GM23248 (cell line): ENCODE results near the gene TLE1. TPM values are rescaled to one million over a fixed set of nuclear protein-coding genes. Genes with fewer than 3 reads are reported as not detected.

Source experiments
- DNase-seq: peaks from one replicate; pipeline ENCODE4 v3.0.0-alpha.2; 2015
- H2AFZ ChIP-seq: fragments of 200-600 bp; sonication (generic); 2 replicates; pipeline ENCODE4 v1.6.1; 2016; ENCODE audit warnings: antibody characterized with exemption
- H3F3A ChIP-seq: fragments of 200-600 bp; sonication (generic); 2 replicates; pipeline ENCODE4 v1.6.1; 2016; ENCODE audit warnings: mild to moderate bottlenecking, antibody characterized with exemption, mixed run types; ENCODE audit not compliant: insufficient read depth
- H3K27ac ChIP-seq: fragments of 200-600 bp; sonication (generic); 2 replicates; pipeline ENCODE4 v1.5.1; 2016; ENCODE audit warnings: mild to moderate bottlenecking
- H3K27me3 ChIP-seq: fragments of 200-600 bp; sonication (generic); replicated peaks from 2 replicates; pipeline ENCODE4 v1.6.1; 2016; ENCODE audit warnings: mild to moderate bottlenecking; ENCODE audit not compliant: insufficient read depth
- H3K36me3 ChIP-seq: fragments of 200-600 bp; sonication (generic); 2 replicates; pipeline ENCODE4 v1.6.1; 2016; ENCODE audit warnings: low read depth, mild to moderate bottlenecking
- H3K4me1 ChIP-seq: fragments of 200-600 bp; sonication (generic); 2 replicates; pipeline ENCODE4 v1.6.1; 2016; ENCODE audit warnings: mild to moderate bottlenecking; ENCODE audit not compliant: insufficient read depth
- H3K4me2 ChIP-seq: fragments of 200-600 bp; sonication (generic); one replicate; pipeline ENCODE4 v1.6.1; 2016; ENCODE audit warnings: mild to moderate bottlenecking; ENCODE audit not compliant: unreplicated experiment
- H3K4me3 ChIP-seq: fragments of 200-600 bp; sonication (generic); 2 replicates; pipeline ENCODE4 v1.5.1; 2016; ENCODE audit warnings: mild to moderate bottlenecking
- H3K79me2 ChIP-seq: fragments of 200-600 bp; sonication (generic); 2 replicates; pipeline ENCODE4 v1.6.1; 2016; ENCODE audit warnings: mild to moderate bottlenecking; ENCODE audit not compliant: insufficient read depth
- H3K9ac ChIP-seq: fragments of 200-600 bp; sonication (generic); 2 replicates; pipeline ENCODE4 v1.6.1; 2016; ENCODE audit warnings: mild to moderate bottlenecking
- H3K9me2 ChIP-seq: fragments of 200-600 bp; sonication (generic); 2 replicates; pipeline ENCODE4 v1.6.1; 2016; ENCODE audit warnings: mixed run types, mild to moderate bottlenecking, moderate library complexity; ENCODE audit not compliant: insufficient read depth
- H3K9me3 ChIP-seq: fragments of 200-600 bp; sonication (generic); one replicate; pipeline ENCODE4 v1.6.1; 2017; ENCODE audit warnings: low read depth
- H4K20me1 ChIP-seq: fragments of 200-600 bp; sonication (generic); 2 replicates; pipeline ENCODE4 v1.6.0; 2016; ENCODE audit not compliant: insufficient read depth
- EZH2 ChIP-seq: fragments of 200-600 bp; sonication (generic); IDR thresholded peaks from 2 replicates; pipeline ENCODE4 v1.6.1; 2018; ENCODE audit warnings: antibody characterized with exemption, mild to moderate bottlenecking; ENCODE audit not compliant: insufficient read depth, poor library complexity, severe bottlenecking
- EZH2phosphoT487 ChIP-seq: fragments of 200-600 bp; sonication (generic); IDR thresholded peaks from 2 replicates; pipeline ENCODE4 v1.6.1; 2018; ENCODE audit warnings: antibody characterized with exemption, moderate library complexity, mild to moderate bottlenecking, low read depth; ENCODE audit not compliant: insufficient read depth
- WGBS, 2 experiments: methylation state at CpG; one replicate each; pipeline ENCODE4 v1.1.6; 2015 to 2017; ENCODE audit warnings: low lambda C conversion rate in 2 of 2, low coverage in 1 of 2; ENCODE audit errors: missing lambda C conversion rate in 2 of 2; 5-methylcytosine and 5-hydroxymethylcytosine counted together
- in situ Hi-C: fragments of 300-500 bp; cut with MboI; formaldehyde crosslinking; loops from 2 replicates; pipeline ENCODE4 v1.15.0; 2020
- polyA plus RNA-seq: library from polyadenylated mRNA; unstranded; fragments of >200 nt; fragmentation: Nextera tagmentation; extraction: Ambion mirVana; gene quantifications from 2 replicates; pipeline ENCODE4 v1.2.1, GENCODE V29; 2016
- total RNA-seq: library from RNA; depleted of rRNA; stranded (reverse); fragments of >200 nt; shearing (Covaris generic); gene quantifications from 2 replicates; pipeline ENCODE4 v1.2.3, GENCODE V29; 2014

The TLE1 gene
- total and polyA plus RNA-seq, 2 experiments from 2014 or later: 6.4 to 14.4 TPM

GRCh38 chr9:81622471-81623255 is 66.7 kb downstream of the TLE1 start:
- TF ChIP-seq EZH2: no peak
- TF ChIP-seq EZH2phosphoT487: no peak
- H3K27ac ChIP-seq: no peak overlapping the region
- in situ Hi-C loops: no loop called here
- no peak overlapping the region for H3K4me2 ChIP-seq
- H3K9ac ChIP-seq: no peak overlapping the region
- no peaks in the 10 kb centered on the region for H3K27me3 ChIP-seq
- no peak for DNase-seq
- 96 to 99% methylated on average over 13 of the region's 13 CpGs for WGBS, 2 experiments
- no peaks in the 10 kb centered on the region for H4K20me1 ChIP-seq
- H3K4me3 ChIP-seq: no peak overlapping the region
- no peaks in the 10 kb centered on the region for H3K9me3 ChIP-seq
- H3K79me2 ChIP-seq: no peaks in the 10 kb centered on the region
- H3K4me1 ChIP-seq: 0 out of 2 replicates have a peak, but pooled peaks cover 7% of the 10 kb centered on the region
- H2AFZ ChIP-seq: no peak overlapping the region
- no peaks in the 10 kb centered on the region for H3K36me3 ChIP-seq
- H3F3A ChIP-seq: no peaks in the 10 kb centered on the region
- H3K9me2 ChIP-seq: no peaks in the 10 kb centered on the region

GRCh38 chr9:81621785-81622259 is 67.5 kb downstream of the TLE1 start:
- Histone ChIP-seq H3K4me3 (no peak overlapping the region), H3F3A (no peaks in the 10 kb centered on the region), H3K27me3 (no peaks in the 10 kb centered on the region), H3K27ac (no peak overlapping the region), H3K36me3 (no peaks in the 10 kb centered on the region), H4K20me1 (no peaks in the 10 kb centered on the region), H3K9me3 (no peaks in the 10 kb centered on the region), H3K9ac (no peak overlapping the region), H3K9me2 (no peaks in the 10 kb centered on the region), H3K4me2 (no peak overlapping the region), H3K79me2 (no peaks in the 10 kb centered on the region), H3K4me1 (0 out of 2 replicates have a peak, but pooled peaks cover 7% of the 10 kb centered on the region), H2AFZ (no peak overlapping the region)
- TF ChIP-seq EZH2 (no peak), EZH2phosphoT487 (no peak)
- WGBS, 2 experiments: 83 to 88% methylated on average over 11 of the region's 11 CpGs
- in situ Hi-C loops: no loop called here
- no peak for DNase-seq

DNA sequence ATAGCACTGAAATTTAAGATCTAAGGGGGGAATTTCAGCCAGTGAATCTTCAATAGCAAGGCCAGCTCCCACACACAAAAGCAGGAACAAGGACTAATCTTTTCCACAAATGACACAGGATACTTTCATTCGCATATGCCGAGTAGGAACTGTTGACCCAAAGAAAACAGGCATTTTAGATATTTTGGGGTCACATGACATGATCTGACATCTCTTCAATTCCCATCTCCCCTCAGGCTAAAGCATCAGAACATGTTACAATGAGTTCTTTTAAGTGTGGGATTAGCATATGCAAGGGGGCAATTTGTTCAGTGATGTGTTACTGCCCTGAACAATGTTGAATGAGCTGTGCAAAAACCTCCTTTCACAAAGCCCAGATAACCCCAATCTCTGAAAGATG is 68.2 kb downstream of the TLE1 start:
- no peaks in the 10 kb centered on the region for H4K20me1 ChIP-seq
- no peak overlapping the region for H3K27ac ChIP-seq
- no peaks in the 10 kb centered on the region for H3K9me3 ChIP-seq
- H3F3A ChIP-seq: no peaks in the 10 kb centered on the region
- no peaks in the 10 kb centered on the region for H3K36me3 ChIP-seq
- TF ChIP-seq EZH2: no peak
- TF ChIP-seq EZH2phosphoT487: no peak
- 0 out of 2 replicates have a peak, but pooled peaks cover 4% of the 10 kb centered on the region for H3K4me1 ChIP-seq
- H3K9ac ChIP-seq: no peak overlapping the region
- H3K27me3 ChIP-seq: no peaks in the 10 kb centered on the region
- no peak for DNase-seq
- no peak overlapping the region for H3K4me2 ChIP-seq
- H3K79me2 ChIP-seq: no peaks in the 10 kb centered on the region
- in situ Hi-C loops: no loop called here
- no peak overlapping the region for H2AFZ ChIP-seq
- WGBS, 2 experiments: 89 to 94% methylated on average over 2 of the region's 2 CpGs
- no peaks in the 10 kb centered on the region for H3K9me2 ChIP-seq
- no peak overlapping the region for H3K4me3 ChIP-seq

GRCh38 chr9:81620002-81620390 is 69.4 kb downstream of the TLE1 start:
- Histone ChIP-seq H3K4me2 (no peak overlapping the region), H3K9me3 (no peaks in the 10 kb centered on the region), H3K79me2 (no peaks in the 10 kb centered on the region), H3K27me3 (no peaks in the 10 kb centered on the region), H3K27ac (no peak overlapping the region), H3K4me3 (no peak overlapping the region), H3K9ac (no peak overlapping the region), H3K4me1 (0 out of 2 replicates have a peak, but pooled peaks cover 4% of the 10 kb centered on the region), H4K20me1 (no peaks in the 10 kb centered on the region), H3F3A (no peaks in the 10 kb centered on the region), H3K9me2 (no peaks in the 10 kb centered on the region), H3K36me3 (no peaks in the 10 kb centered on the region), H2AFZ (no peak overlapping the region)
- 90 to 93% methylated on average over 5 of the region's 5 CpGs for WGBS, 2 experiments
- in situ Hi-C loops: no loop called here
- TF ChIP-seq EZH2: no peak
- TF ChIP-seq EZH2phosphoT487: no peak
- DNase-seq: no peak
